GM12872 (cell line): ENCODE measurements around the gene MGAT2.

ENCODE experiments used
- CTCF ChIP-seq: IDR thresholded peaks from 3 replicates; pipeline ENCODE4 v1.5.1; 2011; ENCODE audit warnings: low read depth, mild to moderate bottlenecking, low read length, moderate library complexity; ENCODE audit not compliant: insufficient read depth

MGAT2 gene

GRCh38 chr14:49620182-49621113, at the start of gene MGAT2, which contains the start of gene RPL36AL:
MGAT2 (plus strand) TSS chr14:49620799; CDS start chr14:49621269, 470 bp downstream.
RPL36AL (minus strand) TSS chr14:49620626; CDS start chr14:49619104, 1,522 bp downstream.
- TF ChIP-seq CTCF = peak; percentile 28; the same call in 1 of the 3 replicates

GRCh38 chr14:49574038-49574437, 46.6 kb upstream of the MGAT2 start:
- no peak for TF ChIP-seq CTCF

- no peak for TF ChIP-seq CTCF
Observed at GRCh38 chr14:49578141-49578540, 42.5 kb upstream of the MGAT2 start.

- TF ChIP-seq CTCF = no peak
Observed at GRCh38 chr14:49579841-49580240, 40.8 kb upstream of the MGAT2 start.

- TF ChIP-seq CTCF = no peak
Observed at GRCh38 chr14:49581209-49582112, 39.1 kb upstream of the MGAT2 start.

GRCh38 chr14:49582113-49582977, 38.3 kb upstream of the MGAT2 start:
- no peak for TF ChIP-seq CTCF
